Measurements from ENCODE around the gene MAST4. TPM values are rescaled to one million over a fixed set of nuclear protein-coding genes. Genes with fewer than 3 reads are reported as not detected.

The MAST4 gene
- total RNA-seq, 1 experiment from 2014 or later = 26.5 TPM

DNA sequence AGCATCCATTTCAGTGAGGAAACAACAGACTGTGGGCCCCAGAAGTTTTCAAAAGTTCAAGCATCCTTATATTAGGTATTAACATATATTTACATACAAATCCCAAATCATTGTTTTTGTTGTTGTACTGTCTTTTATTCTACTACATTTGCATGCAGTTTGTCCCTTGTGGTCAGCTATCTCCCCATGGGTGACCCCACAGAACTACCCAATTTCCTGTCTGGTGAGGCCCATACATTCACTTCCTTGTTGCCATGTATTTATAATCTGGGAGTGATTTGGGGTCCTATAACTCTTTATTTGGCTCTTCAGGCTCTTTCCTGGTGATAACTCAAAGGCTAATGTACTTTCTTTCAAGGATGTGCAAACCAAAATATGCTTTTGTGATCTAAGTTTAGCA lies 603.7 kb downstream of the MAST4 start:
- no peak for DNase-seq (ENCODE audit: unreplicated experiment)
- H3K27me3 Mint-ChIP-seq (ENCODE audit: insufficient read depth, unreplicated experiment) = no peaks in the 10 kb centered on the region
- intact Hi-C loops (cut with micrococcal nuclease) = no loop called here
- H3K36me3 Mint-ChIP-seq (ENCODE audit: insufficient read depth, unreplicated experiment) = no peaks in the 10 kb centered on the region
- ChIA-PET POLR2A (interaction anchor here (0.6 kb wide), 1 partner anchor 28 kb away, joined by 3 read pairs; no protein-coding TSS in a partner anchor), CTCF (interaction anchor here (1.5 kb wide), 1 partner anchor 33 kb away, joined by 3 read pairs; no protein-coding TSS in a partner anchor)
- TF ChIP-seq, protein P1, sequence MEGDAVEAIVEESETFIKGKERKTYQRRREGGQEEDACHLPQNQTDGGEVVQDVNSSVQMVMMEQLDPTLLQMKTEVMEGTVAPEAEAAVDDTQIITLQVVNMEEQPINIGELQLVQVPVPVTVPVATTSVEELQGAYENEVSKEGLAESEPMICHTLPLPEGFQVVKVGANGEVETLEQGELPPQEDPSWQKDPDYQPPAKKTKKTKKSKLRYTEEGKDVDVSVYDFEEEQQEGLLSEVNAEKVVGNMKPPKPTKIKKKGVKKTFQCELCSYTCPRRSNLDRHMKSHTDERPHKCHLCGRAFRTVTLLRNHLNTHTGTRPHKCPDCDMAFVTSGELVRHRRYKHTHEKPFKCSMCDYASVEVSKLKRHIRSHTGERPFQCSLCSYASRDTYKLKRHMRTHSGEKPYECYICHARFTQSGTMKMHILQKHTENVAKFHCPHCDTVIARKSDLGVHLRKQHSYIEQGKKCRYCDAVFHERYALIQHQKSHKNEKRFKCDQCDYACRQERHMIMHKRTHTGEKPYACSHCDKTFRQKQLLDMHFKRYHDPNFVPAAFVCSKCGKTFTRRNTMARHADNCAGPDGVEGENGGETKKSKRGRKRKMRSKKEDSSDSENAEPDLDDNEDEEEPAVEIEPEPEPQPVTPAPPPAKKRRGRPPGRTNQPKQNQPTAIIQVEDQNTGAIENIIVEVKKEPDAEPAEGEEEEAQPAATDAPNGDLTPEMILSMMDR (IDR thresholded peaks at IDR 0.05; ENCODE audit: unreplicated experiment) = no peak
- H3K9me3 Mint-ChIP-seq (ENCODE audit: unreplicated experiment) = peaks cover 7% of the 10 kb centered on the region
- H3K4me1 Mint-ChIP-seq (ENCODE audit: insufficient read depth, unreplicated experiment) = peaks cover 8% of the 10 kb centered on the region
- H3K27ac Mint-ChIP-seq (ENCODE audit: low read depth, unreplicated experiment) = no peak overlapping the region
- no TSS peak for BruUV-seq (replicated peaks)
- H3K4me3 Mint-ChIP-seq (ENCODE audit: unreplicated experiment) = no peak overlapping the region

DNA sequence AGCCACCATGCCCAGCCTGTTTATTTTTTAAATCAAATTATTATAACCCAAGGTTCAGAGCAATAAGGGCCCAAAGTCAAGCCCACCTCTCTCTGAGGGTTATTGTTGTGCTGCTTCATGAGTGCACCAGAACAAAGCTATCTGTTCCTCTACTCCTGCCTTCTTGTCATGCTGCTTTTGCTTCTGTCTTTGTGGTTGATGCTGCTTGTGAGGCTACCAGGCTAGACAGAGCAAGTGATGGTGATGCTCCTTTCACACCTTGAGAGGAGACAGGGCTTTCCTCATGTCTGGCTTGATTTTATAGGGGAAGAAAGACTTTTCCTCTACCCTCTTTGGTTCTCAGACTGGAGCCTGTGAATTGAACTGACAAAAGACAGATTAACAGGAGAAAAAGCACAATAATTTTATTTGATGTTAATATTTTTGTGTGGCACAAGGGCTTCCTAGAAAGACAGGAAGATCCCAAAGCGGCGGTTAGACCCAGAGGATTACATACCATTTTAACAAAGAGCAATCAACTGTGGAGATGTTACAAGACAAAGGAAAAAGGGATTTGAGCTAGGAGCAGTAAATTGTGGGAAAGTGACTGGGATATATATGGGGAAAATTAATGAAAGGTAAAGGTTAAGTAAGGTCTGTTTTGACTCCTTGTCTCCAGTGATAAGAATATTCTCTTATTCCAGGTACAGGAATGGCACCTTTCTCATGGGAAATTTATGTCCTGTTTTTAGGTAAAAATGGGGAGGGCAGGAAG lies 604.8 kb downstream of the MAST4 start:
- POLR2A ChIA-PET = interaction anchor here (1.0 to 1.9 kb wide), 2 partner anchors 26 to 27 kb away, joined by 3 to 5 read pairs; no protein-coding TSS in a partner anchor
- peaks cover 7% of the 10 kb centered on the region for H3K9me3 Mint-ChIP-seq (ENCODE audit: unreplicated experiment)
- H3K27me3 Mint-ChIP-seq (ENCODE audit: insufficient read depth, unreplicated experiment) = no peaks in the 10 kb centered on the region
- CTCF ChIA-PET = interaction anchor here (1.3 to 11.7 kb wide), 3 partner anchors 35 to 1086 kb away, joined by 3 to 220 read pairs (median 7); no protein-coding TSS in a partner anchor
- intact Hi-C loops (cut with micrococcal nuclease) = no loop called here
- no peaks in the 10 kb centered on the region for H3K36me3 Mint-ChIP-seq (ENCODE audit: insufficient read depth, unreplicated experiment)
- no peak for DNase-seq (ENCODE audit: unreplicated experiment)
- H3K4me1 Mint-ChIP-seq (ENCODE audit: insufficient read depth, unreplicated experiment) = peaks cover 6% of the 10 kb centered on the region
- TF ChIP-seq, protein P1 (IDR thresholded peaks at IDR 0.05; ENCODE audit: unreplicated experiment) = no peak
- no TSS peak for BruUV-seq (replicated peaks)
- no peak overlapping the region for H3K4me3 Mint-ChIP-seq (ENCODE audit: unreplicated experiment)
- no peak overlapping the region for H3K27ac Mint-ChIP-seq (ENCODE audit: low read depth, unreplicated experiment)

- Mint-ChIP-seq H3K4me1 (ENCODE audit: insufficient read depth, unreplicated experiment) (peaks cover 16% of the 10 kb centered on the region), H3K4me3 (ENCODE audit: unreplicated experiment) (no peak overlapping the region), H3K27me3 (ENCODE audit: insufficient read depth, unreplicated experiment) (no peaks in the 10 kb centered on the region), H3K9me3 (ENCODE audit: unreplicated experiment) (peaks cover 7% of the 10 kb centered on the region), H3K36me3 (ENCODE audit: insufficient read depth, unreplicated experiment) (no peaks in the 10 kb centered on the region), H3K27ac (ENCODE audit: low read depth, unreplicated experiment) (no peak overlapping the region)
- intact Hi-C loops (cut with micrococcal nuclease) = no loop called here
- CTCF ChIA-PET = interaction anchor here (1.3 to 11.7 kb wide), 3 partner anchors 36 to 1085 kb away, joined by 3 to 220 read pairs (median 7); no protein-coding TSS in a partner anchor
- BruUV-seq (replicated peaks) = no TSS peak
- POLR2A ChIA-PET = interaction anchor here (1.0 to 1.9 kb wide), 2 partner anchors 13 to 28 kb away, joined by 3 to 5 read pairs; no protein-coding TSS in a partner anchor
- TF ChIP-seq, protein P1 (IDR thresholded peaks at IDR 0.05; ENCODE audit: unreplicated experiment) = no peak
- DNase-seq (ENCODE audit: unreplicated experiment) = no peak
Observed at GRCh38 chr5:67201897-67202549, 605.8 kb downstream of the MAST4 start.

DNA sequence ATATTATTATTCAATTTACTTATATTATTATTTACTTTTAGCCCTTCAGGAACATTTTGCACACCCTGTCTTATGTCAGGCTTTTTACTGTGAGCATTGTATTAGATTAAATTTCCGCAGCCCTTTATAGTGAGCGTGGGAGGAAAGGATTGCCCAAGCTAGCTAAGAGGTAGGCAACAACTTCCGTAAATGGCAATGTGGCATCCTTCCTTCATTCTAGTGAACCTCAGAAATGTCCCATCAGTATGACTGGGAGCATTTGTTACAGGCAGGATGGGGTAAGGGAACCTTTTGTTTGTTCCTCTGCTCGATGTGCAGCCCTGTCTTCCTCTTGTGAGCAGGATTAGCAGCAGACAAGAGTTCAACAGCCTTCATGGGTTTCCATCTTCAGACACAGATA lies 606.6 kb downstream of the MAST4 start:
- H3K4me3 Mint-ChIP-seq (ENCODE audit: unreplicated experiment) = no peak overlapping the region
- peaks cover 7% of the 10 kb centered on the region for H3K9me3 Mint-ChIP-seq (ENCODE audit: unreplicated experiment)
- H3K27ac Mint-ChIP-seq (ENCODE audit: low read depth, unreplicated experiment) = no peak overlapping the region
- TF ChIP-seq, protein P1 (IDR thresholded peaks at IDR 0.05; ENCODE audit: unreplicated experiment) = no peak
- ChIA-PET CTCF (interaction anchor here (1.7 to 11.7 kb wide), 2 partner anchors 37 to 46 kb away, joined by 7 to 220 read pairs; no protein-coding TSS in a partner anchor), POLR2A (no interaction called here)
- intact Hi-C loops (cut with micrococcal nuclease) = no loop called here
- H3K4me1 Mint-ChIP-seq (ENCODE audit: insufficient read depth, unreplicated experiment) = peaks cover 24% of the 10 kb centered on the region
- no TSS peak for BruUV-seq (replicated peaks)
- H3K36me3 Mint-ChIP-seq (ENCODE audit: insufficient read depth, unreplicated experiment) = no peaks in the 10 kb centered on the region
- H3K27me3 Mint-ChIP-seq (ENCODE audit: insufficient read depth, unreplicated experiment) = no peaks in the 10 kb centered on the region
- DNase-seq (ENCODE audit: unreplicated experiment) = no peak
